BJ (cell line): Measurements from ENCODE around the gene SCMH1. TPM values are rescaled to one million over a fixed set of nuclear protein-coding genes. Genes with fewer than 3 reads are reported as not detected.

Experiments
- CTCF ChIA-PET: fragments of 350-600 bp; formaldehyde crosslinking; extraction: SDS; loops from one replicate; lab custom pipeline; 2021; ENCODE audit warnings: antibody characterized with exemption, inconsistent platforms; lab: Yijun Ruan, JAX
- POLR2A ChIA-PET: fragments of 300-600 bp; sonication (Branson Sonifier 250); formaldehyde crosslinking; extraction: SDS; loops from one replicate; lab custom pipeline; 2021; ENCODE audit warnings: antibody characterized with exemption; lab: Charles Lee
- DNase-seq: peaks from one replicate; pipeline ENCODE4 v3.0.0-alpha.2; 2011; ENCODE audit warnings: low read depth
- H3K27me3 ChIP-seq: 2 replicates; pipeline ENCODE4 v1.6.0; 2011; ENCODE audit warnings: low read length; ENCODE audit not compliant: control insufficient read depth, insufficient read depth
- H3K36me3 ChIP-seq: 2 replicates; pipeline ENCODE4 v1.5.1; 2011; ENCODE audit warnings: low read length; ENCODE audit not compliant: control insufficient read depth, insufficient read depth
- H3K4me3 ChIP-seq: 2 replicates; pipeline ENCODE4 v1.5.1; 2011; ENCODE audit warnings: low read depth, mild to moderate bottlenecking, control low read depth, low read length
- polyA plus RNA-seq: library from polyadenylated mRNA; depleted of rRNA; stranded (reverse); fragments of >200 nt; gene quantifications from 2 replicates; pipeline ENCODE4 v1.2.3, GENCODE V29; 2011
- TF ChIP-seq, protein P1 (sequence below): IDR thresholded peaks from 2 replicates; pipeline ENCODE4 v1.5.1; 2011; ENCODE audit warnings: low read depth, mild to moderate bottlenecking, control low read depth, inconsistent platforms, low read length, moderate library complexity; ENCODE audit not compliant: insufficient read depth

The SCMH1 gene
- polyA plus RNA-seq, 1 experiment: 44.9 TPM

DNA sequence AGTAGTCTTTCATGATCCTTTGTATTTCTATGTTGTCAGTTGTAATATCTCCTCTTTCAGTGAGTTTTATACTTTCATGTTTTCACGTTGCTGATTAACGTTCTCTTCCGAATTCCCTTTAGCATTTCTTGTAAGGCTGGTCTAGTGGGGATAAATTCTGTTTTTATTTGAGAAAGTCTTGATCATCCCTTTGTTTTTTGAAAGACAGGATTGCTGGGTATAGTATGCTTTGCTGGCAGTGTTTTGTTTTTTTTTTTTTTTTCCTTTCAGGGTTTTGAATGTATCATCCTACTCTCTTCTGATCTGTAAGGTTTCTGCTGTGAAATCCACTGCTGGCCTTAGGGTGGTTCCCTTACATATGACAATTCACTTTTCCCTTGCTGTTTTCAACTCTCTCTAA is 74.4 kb downstream of the SCMH1 start:
- POLR2A ChIA-PET: no interaction called here
- CTCF ChIA-PET: no interaction called here
- TF ChIP-seq, protein P1, sequence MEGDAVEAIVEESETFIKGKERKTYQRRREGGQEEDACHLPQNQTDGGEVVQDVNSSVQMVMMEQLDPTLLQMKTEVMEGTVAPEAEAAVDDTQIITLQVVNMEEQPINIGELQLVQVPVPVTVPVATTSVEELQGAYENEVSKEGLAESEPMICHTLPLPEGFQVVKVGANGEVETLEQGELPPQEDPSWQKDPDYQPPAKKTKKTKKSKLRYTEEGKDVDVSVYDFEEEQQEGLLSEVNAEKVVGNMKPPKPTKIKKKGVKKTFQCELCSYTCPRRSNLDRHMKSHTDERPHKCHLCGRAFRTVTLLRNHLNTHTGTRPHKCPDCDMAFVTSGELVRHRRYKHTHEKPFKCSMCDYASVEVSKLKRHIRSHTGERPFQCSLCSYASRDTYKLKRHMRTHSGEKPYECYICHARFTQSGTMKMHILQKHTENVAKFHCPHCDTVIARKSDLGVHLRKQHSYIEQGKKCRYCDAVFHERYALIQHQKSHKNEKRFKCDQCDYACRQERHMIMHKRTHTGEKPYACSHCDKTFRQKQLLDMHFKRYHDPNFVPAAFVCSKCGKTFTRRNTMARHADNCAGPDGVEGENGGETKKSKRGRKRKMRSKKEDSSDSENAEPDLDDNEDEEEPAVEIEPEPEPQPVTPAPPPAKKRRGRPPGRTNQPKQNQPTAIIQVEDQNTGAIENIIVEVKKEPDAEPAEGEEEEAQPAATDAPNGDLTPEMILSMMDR: no peak

DNA sequence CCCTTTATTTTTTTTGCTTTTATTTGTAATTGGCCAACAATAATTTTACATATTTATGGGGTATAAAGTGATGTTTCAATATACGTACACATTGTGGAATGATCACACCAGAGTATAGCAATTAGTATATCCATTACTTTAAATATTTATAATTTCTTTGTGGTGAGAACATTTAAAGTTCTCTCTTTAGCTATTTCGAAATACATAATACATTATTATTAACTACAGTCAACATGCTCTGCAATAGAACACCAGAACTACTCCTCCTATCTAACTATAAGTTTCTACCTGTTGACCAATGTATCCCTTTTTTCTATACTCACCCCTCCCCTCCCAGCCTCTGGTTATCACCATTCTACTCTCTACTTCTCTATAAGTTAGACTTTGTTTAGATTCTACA is 77.4 kb downstream of the SCMH1 start:
- H3K27me3 ChIP-seq: no peaks in the 10 kb centered on the region
- H3K4me3 ChIP-seq: no peak overlapping the region
- H3K36me3 ChIP-seq: peaks cover 2% of the 10 kb centered on the region
- TF ChIP-seq, protein P1: no peak
- ChIA-PET CTCF (no interaction called here), POLR2A (no interaction called here)
- DNase-seq: no peak

More for the DNA sequence above, 74.4 kb downstream of the SCMH1 start:
- no peaks in the 10 kb centered on the region; the same call in 1 of the 2 replicates for H3K36me3 ChIP-seq
- H3K4me3 ChIP-seq: no peak overlapping the region
- no peak for DNase-seq
- no peaks in the 10 kb centered on the region for H3K27me3 ChIP-seq

DNA sequence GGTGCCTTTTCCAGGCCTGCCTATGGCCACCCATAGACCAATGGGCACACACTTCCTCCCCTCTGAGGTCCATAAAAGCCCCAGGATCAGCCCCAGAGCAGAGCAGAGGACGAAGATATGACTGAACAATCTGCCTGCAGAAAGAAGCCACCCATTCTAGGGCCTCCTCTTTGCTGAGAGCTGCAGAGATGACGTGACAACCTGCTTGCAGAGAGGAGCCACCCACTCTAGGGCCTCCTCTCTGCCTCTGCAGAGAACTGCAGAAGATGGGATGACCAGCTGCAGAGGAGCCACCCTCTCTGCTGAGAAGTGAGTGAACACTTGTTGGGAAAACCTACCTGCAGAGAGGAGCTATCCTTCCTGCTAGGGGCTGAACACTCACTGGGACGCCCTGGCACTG is 79.7 kb downstream of the SCMH1 start:
- ChIA-PET POLR2A (no interaction called here), CTCF (interaction anchor here (1.0 kb wide), 1 partner anchor 39 kb away, joined by 3 read pairs; no protein-coding TSS in a partner anchor)
- DNase-seq: no peak
- Histone ChIP-seq H3K4me3 (no peak overlapping the region), H3K27me3 (no peaks in the 10 kb centered on the region), H3K36me3 (peaks cover 2% of the 10 kb centered on the region)
- TF ChIP-seq, protein P1: no peak

DNA sequence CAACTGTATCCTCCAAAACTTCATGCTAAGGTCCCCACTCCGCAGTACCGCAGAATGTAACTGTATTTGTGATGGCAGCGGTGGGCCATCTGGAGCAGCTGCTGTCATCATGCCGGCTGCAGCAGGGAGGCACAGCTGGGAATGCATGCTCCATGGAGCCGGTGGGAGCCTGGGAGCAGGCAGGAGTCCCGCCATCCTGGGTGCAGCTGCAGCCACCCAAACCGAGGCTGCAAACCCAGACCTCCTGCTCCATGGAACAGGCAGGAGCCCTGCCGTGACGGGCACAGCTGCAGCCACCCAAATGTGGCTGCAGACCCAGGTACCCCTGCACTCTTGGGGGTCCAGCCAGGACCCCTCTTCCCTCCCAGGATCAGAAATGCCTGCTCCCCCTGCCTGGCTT is 80.3 kb downstream of the SCMH1 start:
- Histone ChIP-seq H3K27me3 (no peaks in the 10 kb centered on the region), H3K36me3 (peaks cover 2% of the 10 kb centered on the region), H3K4me3 (no peak overlapping the region)
- no peak for DNase-seq
- CTCF ChIA-PET: interaction anchor here (1.0 kb wide), 1 partner anchor 38 kb away, joined by 3 read pairs; no protein-coding TSS in a partner anchor
- POLR2A ChIA-PET: no interaction called here
- TF ChIP-seq, protein P1: no peak

DNA sequence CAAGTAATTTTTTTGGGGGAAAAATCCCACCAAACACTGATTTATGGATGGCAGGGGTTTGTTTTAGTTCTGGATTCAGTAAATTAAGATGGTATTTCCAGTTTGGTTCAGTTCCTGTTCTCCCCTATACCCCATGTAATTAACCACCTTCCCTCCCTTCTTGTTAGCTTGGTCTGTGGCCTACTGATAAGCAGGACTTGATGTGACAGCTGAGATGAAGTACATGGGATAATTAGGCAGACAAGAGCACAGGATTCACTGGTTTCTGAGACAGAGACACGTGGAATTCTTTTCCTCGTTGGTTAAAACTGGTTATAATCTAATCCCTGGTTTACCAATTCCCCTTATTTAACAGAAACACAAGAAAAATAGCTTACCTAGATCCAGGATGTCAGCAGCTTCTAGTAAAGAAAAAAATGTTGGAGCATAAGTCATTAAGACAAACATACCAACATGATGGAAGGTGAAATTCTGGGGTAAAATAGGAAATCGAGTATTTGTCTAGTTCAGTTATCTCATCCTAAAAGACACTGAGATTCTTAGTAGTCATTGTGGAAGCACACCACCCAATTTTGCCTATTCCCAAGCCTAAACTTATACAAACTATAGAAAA is 81.5 kb downstream of the SCMH1 start:
- Histone ChIP-seq H3K36me3 (peaks cover 2% of the 10 kb centered on the region), H3K27me3 (no peaks in the 10 kb centered on the region), H3K4me3 (no peak overlapping the region)
- TF ChIP-seq, protein P1: no peak
- POLR2A ChIA-PET: no interaction called here
- no peak for DNase-seq
- CTCF ChIA-PET: no interaction called here
